ENCODE results near the gene HEMK1.

DNA sequence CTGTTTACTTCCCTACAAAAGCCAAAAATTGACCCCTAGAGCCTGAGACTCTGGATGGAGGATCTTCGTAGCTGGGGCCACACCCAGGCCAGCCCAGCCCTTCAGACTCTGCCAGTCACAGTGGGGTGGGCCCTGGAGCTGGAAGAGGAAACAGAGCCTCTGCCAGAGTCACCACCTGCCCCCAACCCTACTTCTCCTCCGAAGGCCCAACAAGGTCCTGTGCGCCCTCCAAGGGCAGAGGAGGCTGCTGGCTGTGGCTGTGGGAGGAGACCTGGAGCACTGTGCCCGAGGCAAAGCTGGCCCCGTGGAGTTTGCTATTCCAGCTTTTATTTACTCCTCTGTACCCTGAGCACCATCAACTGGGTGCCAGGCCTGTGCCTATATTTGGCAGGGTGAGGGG lies 23.2 kb downstream of the HEMK1 start:
- TF ChIP-seq, protein P1, sequence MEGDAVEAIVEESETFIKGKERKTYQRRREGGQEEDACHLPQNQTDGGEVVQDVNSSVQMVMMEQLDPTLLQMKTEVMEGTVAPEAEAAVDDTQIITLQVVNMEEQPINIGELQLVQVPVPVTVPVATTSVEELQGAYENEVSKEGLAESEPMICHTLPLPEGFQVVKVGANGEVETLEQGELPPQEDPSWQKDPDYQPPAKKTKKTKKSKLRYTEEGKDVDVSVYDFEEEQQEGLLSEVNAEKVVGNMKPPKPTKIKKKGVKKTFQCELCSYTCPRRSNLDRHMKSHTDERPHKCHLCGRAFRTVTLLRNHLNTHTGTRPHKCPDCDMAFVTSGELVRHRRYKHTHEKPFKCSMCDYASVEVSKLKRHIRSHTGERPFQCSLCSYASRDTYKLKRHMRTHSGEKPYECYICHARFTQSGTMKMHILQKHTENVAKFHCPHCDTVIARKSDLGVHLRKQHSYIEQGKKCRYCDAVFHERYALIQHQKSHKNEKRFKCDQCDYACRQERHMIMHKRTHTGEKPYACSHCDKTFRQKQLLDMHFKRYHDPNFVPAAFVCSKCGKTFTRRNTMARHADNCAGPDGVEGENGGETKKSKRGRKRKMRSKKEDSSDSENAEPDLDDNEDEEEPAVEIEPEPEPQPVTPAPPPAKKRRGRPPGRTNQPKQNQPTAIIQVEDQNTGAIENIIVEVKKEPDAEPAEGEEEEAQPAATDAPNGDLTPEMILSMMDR (IDR thresholded peaks at IDR 0.05): no peak
- TF ChIP-seq POLR2A (IDR thresholded peaks at IDR 0.05): no peak

Data from body of pancreas (tissue), 4 donors.